Activated CD4-positive, alpha-beta T cell treated with anti-CD3 and anti-CD28 coated beads, Interleukin-2, amount 50 U/mL, for 24 hours (primary cell): ENCODE measurements around the gene GRAMD1B.

Source experiments
- DNase-seq, 2 donors: peaks; one replicate each; pipeline ENCODE4 v3.0.0-alpha.2; 2020; ENCODE audit warnings: low read depth in 1 of 2, low spot score in 1 of 2

Gene GRAMD1B

GRCh38 chr11:123409456-123410217, 20.4 kb upstream of the GRAMD1B start:
- DNase-seq, result no peak

GRCh38 chr11:123410218-123410549, 19.9 kb upstream of the GRAMD1B start:
- DNase-seq, result no peak

DNA sequence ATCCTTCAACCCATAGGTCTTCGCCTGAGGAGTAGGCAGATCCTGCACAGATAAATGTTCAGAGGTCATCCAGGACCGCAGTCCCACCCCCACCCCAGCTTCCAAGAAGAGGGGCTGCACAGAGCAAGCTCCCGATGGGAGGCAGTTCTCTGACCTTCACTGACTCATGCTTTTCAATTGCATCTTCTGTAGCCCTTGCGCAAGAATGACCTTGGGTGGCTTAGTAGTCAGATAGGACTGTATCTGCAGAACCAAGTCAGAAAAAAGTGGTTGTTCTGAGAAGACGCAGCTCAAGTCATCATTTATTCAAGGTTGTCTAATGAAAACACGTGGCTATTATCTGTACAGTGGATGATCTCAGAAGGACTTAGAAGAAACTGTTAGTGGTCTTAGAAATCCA, 16.4 kb upstream of the GRAMD1B start:
- DNase-seq, result no peak

DNA sequence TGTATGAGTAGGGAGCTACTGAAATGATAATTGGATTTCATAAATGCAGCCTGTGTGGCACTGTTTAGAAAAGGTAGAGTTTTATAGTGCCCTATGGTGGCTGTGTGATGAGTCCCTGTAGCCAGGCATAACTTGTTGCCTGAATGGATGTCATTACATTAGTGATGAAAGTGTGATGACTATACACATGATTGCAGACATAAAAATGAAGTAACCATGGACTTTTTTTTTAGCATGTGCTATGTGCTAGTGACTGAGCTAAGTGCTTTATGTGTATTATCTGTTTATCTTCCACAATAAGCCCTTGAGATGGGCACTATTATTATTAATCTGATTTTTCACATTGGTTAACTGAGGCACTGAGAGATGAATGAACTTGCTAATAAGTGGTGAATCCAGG, 13.5 kb upstream of the GRAMD1B start:
- no peak for DNase-seq

- DNase-seq, result no peak
Measured at GRCh38 chr11:123418351-123419114, 11.5 kb upstream of the GRAMD1B start.

DNA sequence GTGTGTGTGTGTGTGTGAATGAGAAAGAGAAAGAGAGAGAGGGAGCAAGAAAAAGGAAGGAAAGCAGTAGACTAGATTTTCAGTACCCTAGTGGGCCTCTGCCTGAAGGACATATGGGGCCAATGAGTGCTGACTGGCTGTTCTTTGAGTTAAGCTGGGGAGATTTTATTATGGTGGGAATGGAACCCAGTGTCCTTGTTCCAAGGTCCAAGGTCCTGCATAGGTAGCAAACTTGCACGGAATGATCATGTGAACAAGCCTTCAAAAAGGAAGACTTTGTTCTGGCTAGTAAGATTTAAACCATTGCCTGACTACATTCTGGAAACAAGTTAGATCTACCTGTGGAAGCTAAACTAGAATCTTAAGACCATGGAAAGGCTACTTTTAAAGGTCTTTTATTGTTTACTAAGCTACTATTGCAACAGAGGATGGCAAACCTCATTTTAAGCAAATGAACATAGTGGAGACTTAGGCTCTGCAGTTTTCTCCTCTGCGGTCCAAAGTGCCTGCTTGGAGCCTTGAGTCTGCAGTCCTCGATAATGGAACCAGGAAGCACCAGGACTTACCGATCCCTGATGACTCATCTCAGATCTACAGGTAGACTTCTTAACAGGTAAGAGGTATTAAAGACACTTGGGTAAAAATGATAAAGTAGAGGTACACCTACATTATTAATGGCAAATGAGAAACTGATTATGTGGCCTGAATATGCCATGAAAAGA, 10.2 kb upstream of the GRAMD1B start:
- DNase-seq, result no peak

DNA sequence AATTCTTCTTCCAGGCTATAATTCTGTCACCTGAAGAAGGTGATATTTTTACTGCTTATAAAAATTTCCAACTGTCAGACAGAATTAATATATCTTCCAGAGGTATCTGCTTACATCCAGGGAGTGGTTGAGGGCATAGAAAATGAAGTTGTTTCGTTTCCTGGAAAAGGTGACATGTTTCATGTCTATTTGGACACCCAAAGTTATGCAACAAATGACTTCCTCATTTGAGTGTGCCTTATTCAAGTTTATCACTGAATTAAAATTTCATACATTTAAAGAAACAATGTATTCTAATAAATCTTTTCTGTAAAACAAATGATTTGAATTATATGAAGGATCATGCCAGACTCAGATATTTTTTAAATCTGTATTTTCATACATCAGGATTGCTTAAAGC, 8.5 kb upstream of the GRAMD1B start:
- DNase-seq, result no peak

GRCh38 chr11:123425367-123425766, 4.7 kb upstream of the GRAMD1B start:
- DNase-seq, result no peak

DNA sequence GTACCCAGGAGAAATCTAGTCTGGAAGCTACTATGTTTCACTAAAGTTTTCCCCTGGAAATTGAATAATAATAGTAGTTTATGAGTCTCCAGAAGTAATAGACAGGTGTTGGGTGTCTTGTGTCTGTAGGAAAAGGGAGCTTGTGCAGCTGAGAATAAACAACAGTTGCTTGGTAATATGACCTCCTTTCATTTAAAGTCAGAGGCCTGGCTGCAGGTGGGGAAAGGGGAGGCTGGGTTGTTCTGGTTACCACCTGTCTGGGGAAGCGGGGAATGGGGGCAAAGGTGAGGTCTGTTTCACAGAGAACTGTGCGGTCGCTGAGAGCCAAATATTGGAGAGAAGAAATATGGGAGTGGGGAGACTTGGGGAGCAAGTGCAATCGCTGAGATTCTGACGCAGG, 3.3 kb upstream of the GRAMD1B start:
- DNase-seq, result no peak

DNA sequence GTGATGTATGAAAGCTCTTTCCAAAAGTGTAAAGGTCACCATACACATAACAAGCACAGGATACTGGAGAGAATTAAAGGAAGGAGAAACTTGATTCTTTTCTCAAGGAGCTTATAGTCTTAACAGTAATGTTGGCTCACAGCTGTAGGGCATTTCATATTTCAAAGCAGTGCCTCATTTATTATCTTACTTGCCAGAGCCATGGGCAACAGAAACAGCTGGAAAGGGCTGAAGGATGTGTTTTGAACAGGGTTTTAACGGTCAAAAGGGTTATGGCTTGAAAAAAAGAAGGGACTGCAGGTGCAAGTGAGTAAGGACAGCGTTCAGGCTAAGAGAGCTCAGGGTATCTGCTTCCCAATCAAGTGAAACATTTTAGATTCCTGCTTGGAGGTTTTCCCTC, 2.7 kb upstream of the GRAMD1B start:
- no peak for DNase-seq

DNA sequence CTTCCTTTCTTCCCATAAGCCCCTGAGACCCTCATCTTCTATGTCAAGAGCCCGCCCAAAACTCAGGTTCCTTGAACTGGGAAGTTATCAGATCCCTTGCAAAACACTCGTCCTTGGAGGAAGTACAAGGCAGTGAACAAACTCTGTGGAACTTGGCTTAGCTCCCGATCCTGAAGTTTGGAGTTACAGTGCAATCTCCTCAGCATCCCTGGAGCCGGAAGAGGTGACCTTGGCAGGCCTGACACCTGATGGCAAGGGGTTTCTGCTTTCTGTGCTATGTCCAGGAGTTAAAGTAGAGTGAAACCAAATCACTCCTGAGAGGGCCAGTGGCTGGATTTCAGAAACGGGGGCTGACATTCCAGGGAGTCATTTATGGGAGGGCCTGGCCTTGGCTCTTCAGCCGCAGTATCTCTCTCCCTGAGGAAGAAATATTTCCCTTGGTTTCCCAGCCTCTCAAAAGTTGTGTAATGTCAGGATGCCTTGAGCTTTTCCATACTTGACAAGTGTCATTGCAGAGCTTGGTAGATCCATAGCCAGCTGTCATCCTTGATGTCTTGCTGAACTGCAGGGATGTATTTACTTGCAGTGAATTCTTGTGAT, 1.9 kb upstream of the GRAMD1B start:
- DNase-seq, result no peak

DNA sequence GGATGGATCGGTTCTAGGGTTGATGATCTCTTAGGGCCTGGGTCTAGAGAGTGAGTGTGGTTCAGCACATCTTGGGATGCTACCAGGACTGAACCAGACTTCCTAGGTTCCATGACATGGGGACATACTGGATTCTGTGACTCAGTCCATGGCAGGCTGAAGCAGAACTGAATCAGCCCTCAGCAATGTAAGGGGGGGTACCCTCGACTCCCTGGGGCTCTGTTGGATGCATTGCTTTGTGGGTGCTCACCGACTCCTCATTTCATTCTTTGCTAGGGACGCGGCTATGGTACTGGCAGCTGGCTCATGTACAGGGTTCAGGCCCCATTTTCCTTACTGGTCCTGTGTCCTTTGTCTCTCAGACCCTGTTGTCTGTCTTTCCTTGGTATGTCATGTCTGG, 733 bp upstream of the GRAMD1B start:
- no peak for DNase-seq

- DNase-seq, result peak; percentile 21 to 25
Measured at GRCh38 chr11:123430721-123431497, 840 bp downstream of the GRAMD1B start.

- DNase-seq, result no peak
Measured at GRCh38 chr11:123431619-123432018, 1.6 kb downstream of the GRAMD1B start.

DNA sequence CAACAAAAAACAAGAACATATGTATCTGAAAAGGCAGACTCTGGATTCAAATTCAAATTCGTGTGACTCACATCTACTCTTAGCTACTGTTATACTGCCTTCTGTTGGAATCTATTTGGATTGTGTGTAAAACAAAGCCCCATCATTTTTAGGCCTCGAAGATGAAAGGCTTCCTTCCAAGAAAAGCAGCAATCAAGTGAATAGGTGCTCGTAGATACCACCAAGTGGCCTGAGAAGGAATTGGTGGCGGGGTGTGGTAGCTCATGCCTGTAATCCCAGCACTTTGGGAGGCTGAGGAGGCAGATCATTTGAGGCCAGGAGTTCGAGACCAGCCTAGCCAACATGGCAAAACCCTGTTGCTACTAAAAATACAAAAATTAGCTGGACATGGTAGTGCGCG, 4.2 kb downstream of the GRAMD1B start:
- peak in 1 of 2 donors; percentile 6 for DNase-seq

GRCh38 chr11:123434911-123435310, 4.8 kb downstream of the GRAMD1B start:
- DNase-seq, result no peak

GRCh38 chr11:123437236-123437979, 7.3 kb downstream of the GRAMD1B start:
- DNase-seq, result no peak

- no peak for DNase-seq
Measured at GRCh38 chr11:123438131-123438627, 8.1 kb downstream of the GRAMD1B start.

DNA sequence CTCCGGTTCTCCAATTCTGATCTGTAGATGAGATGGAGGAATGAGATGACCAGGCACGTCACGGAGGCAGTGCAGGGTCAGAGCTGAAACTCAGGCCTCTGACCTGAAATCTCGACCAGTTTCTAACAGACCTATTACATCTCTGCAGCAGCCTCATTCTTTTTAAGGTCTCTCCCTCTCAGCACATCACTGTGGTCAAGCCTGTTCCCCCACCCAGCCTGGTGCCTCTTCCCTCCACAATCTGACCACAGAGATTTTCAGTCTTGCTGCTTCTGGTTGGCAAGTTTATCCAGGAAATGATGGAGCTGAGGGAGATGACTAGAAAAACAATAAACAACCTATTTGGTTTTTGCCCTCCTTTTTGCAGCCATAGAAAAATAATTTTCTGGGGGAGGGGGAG, 9.5 kb downstream of the GRAMD1B start:
- DNase-seq, result no peak

- DNase-seq, result no peak
Measured at GRCh38 chr11:123441161-123441560, 11.1 kb downstream of the GRAMD1B start.
